K562 (cell line): ENCODE data around the gene RACGAP1. TPM values are rescaled to one million over a fixed set of nuclear protein-coding genes. Genes with fewer than 3 reads are reported as not detected.

ENCODE experiments used
- ARID3B ChIP-seq: fragments of 250-450 bp; sonication (Bioruptor Pico); IDR thresholded peaks from 2 replicates; pipeline ENCODE4 v1.4.0; 2020; ENCODE audit warnings: borderline replicate concordance
- ATF7 ChIP-seq: fragments of 450-650 bp; IDR thresholded peaks from 2 replicates; pipeline ENCODE4 v1.7.1; 2014; ENCODE audit warnings: mild to moderate bottlenecking, moderate library complexity
- FOXK2 ChIP-seq, 2 experiments: fragments of 450-650 bp; IDR thresholded peaks in 1 of 2; conservative IDR thresholded peaks in 1 of 2; 2 replicates each; pipeline ENCODE4 v1.6.1; 2016; ENCODE audit warnings: low read depth in 2 of 2, mild to moderate bottlenecking in 1 of 2
- GATAD2B ChIP-seq: fragments of 450-650 bp; IDR thresholded peaks from 2 replicates; pipeline ENCODE4 v1.6.1; 2017; ENCODE audit warnings: mild to moderate bottlenecking, borderline replicate concordance
- MAX ChIP-seq: sonication (generic); formaldehyde crosslinking; IDR thresholded peaks from 2 replicates; pipeline ENCODE4 v1.9.0; 2022; ENCODE audit warnings: mild to moderate bottlenecking, missing genetic modification reagents
- MGA ChIP-seq: fragments of 450-650 bp; IDR thresholded peaks from 2 replicates; pipeline ENCODE4 v1.6.1; 2016; ENCODE audit warnings: mild to moderate bottlenecking, moderate library complexity
- MTA3 ChIP-seq: fragments of 450-650 bp; formaldehyde crosslinking; IDR thresholded peaks from 2 replicates; pipeline ENCODE4 v1.6.1; 2017; ENCODE audit warnings: mild to moderate bottlenecking, borderline replicate concordance
- NFE2 ChIP-seq: IDR thresholded peaks from 2 replicates; pipeline ENCODE4 v1.6.1; 2014; ENCODE audit warnings: antibody characterized with exemption, low read depth
- RCOR1 ChIP-seq, 2 experiments: IDR thresholded peaks; 2 replicates each; pipeline ENCODE4 v1.6.1; 2012; ENCODE audit warnings: low read depth in 2 of 2, low read length in 2 of 2, borderline replicate concordance in 1 of 2, improper control_type of control experiment in 1 of 2
- SPI1 ChIP-seq: IDR thresholded peaks from 2 replicates; pipeline ENCODE4 v1.6.1; 2011; ENCODE audit warnings: low read depth, low read length, control low read depth, borderline replicate concordance
- ZBTB7A ChIP-seq: IDR thresholded peaks from 2 replicates; pipeline ENCODE4 v1.6.1; 2011; ENCODE audit warnings: low read depth, mild to moderate bottlenecking, low read length, moderate library complexity, borderline replicate concordance; ENCODE audit not compliant: control insufficient read depth
- ZBTB9 ChIP-seq: fragments of 450-650 bp; formaldehyde crosslinking; IDR thresholded peaks from 2 replicates; pipeline ENCODE4 v1.4.0; 2020; ENCODE audit warnings: mild to moderate bottlenecking, moderate library complexity
- polyA plus RNA-seq, 8 experiments: library from polyadenylated mRNA; depleted of rRNA in 4 of 8; stranded (reverse) in 5 of 8; unstranded in 3 of 8; fragments of >200 nt; fragmentation: Nextera tagmentation in 2 of 8; fragmentation: Illumina TruSeq in 1 of 8; extraction: Ambion mirVana in 2 of 8; extraction: Trizol in 1 of 8; gene quantifications; 2 replicates each; pipeline versions ENCODE4 v1.2.1 to v1.2.3, GENCODE V29; 2011 to 2014; ENCODE audit warnings: inconsistent platforms in 1 of 8, missing spikeins in 1 of 8
- total RNA-seq, 7 experiments: library from RNA; depleted of rRNA in 6 of 7; stranded (reverse); fragments of >200 nt in 6 of 7; fragmentation: Illumina TruSeq in 2 of 7; extraction: Trizol in 2 of 7; gene quantifications; 2 replicates each; pipeline versions ENCODE4 v1.2.1 to v1.2.3, GENCODE V29; 2011 to 2021; ENCODE audit warnings: low replicate concordance in 1 of 7

The RACGAP1 gene
- total and polyA plus RNA-seq, 9 of the 15 experiments (the other 6 are each of a cell fraction or from before 2014, with no cell fraction given), result 56.4 to 92.9 (median 71.8) TPM

- peak; percentile 69 for TF ChIP-seq MGA
- TF ChIP-seq MTA3, result peak; percentile 58; the same call in 1 of the 2 replicates
- peak; percentile 29 to 51; a peak in 1 of 4 replicates for TF ChIP-seq FOXK2 (conservative IDR thresholded peaks at IDR 0.05 in 1 of 2, IDR thresholded peaks at IDR 0.05 in 1 of 2; ENCODE audit: low read depth in 2 of 2)
- TF ChIP-seq GATAD2B, result no peak
- peak; percentile 19; the same call in 1 of the 2 replicates for TF ChIP-seq ZBTB7A
- no peak for TF ChIP-seq SPI1
- TF ChIP-seq RCOR1 (IDR thresholded peaks at IDR 0.05; ENCODE audit: borderline replicate concordance in 1 of 2, low read depth in 2 of 2, low read length in 2 of 2), result peak in 1 of 2 experiments; percentile 87; a peak in 2 of 4 replicates
- TF ChIP-seq MAX (CRISPR knock-in tag), result peak; percentile 54
- TF ChIP-seq ARID3B (CRISPR knock-in tag), result no peak
- TF ChIP-seq ATF7, result peak; percentile 70
- peak; percentile 67 for TF ChIP-seq NFE2
- TF ChIP-seq ZBTB9 (CRISPR knock-in tag), result 0 out of 2 replicates have a peak, but pooled peaks have one; percentile 35
Observed at GRCh38 chr12:49945394-49946080, 79.8 kb downstream of the RACGAP1 start (continued).
